AG04450 (cell line): ENCODE data around the gene GPR65. TPM values are rescaled to one million over a fixed set of nuclear protein-coding genes. Genes with fewer than 3 reads are reported as not detected.

ENCODE experiments used
- CTCF ChIA-PET: fragments of 300-600, 350-600 bp; formaldehyde crosslinking; extraction: SDS; loops from one replicate; lab custom pipeline; 2022; ENCODE audit warnings: antibody characterized with exemption, inconsistent platforms; lab: Charles Lee
- POLR2A ChIA-PET: fragments of 350-600 bp; formaldehyde crosslinking; extraction: SDS; loops from one replicate; lab custom pipeline; 2021; ENCODE audit warnings: antibody characterized with exemption, inconsistent platforms; lab: Yijun Ruan, JAX
- DNase-seq: peaks from one replicate; pipeline ENCODE4 v3.0.0-alpha.2; 2011; ENCODE audit warnings: low read depth, low spot score
- H3K27ac ChIP-seq: one replicate; pipeline ENCODE4 v1.5.1; 2012; ENCODE audit warnings: low read depth, low read length, control low read depth
- H3K27me3 ChIP-seq: one replicate; pipeline ENCODE4 v1.6.0; 2012; ENCODE audit warnings: low read length; ENCODE audit not compliant: control insufficient read depth, insufficient read depth
- H3K4me3 ChIP-seq: 2 replicates; pipeline ENCODE4 v1.5.1; 2011; ENCODE audit warnings: mild to moderate bottlenecking, low read depth, low read length, control low read depth
- H3K9me3 ChIP-seq: 2 replicates; pipeline ENCODE4 v1.5.1; 2012; ENCODE audit warnings: low read length; ENCODE audit not compliant: control insufficient read depth, insufficient read depth
- CTCF ChIP-seq: IDR thresholded peaks from 2 replicates; pipeline ENCODE4 v1.5.1; 2011; ENCODE audit warnings: low read depth, low read length, control low read depth, inconsistent platforms
- polyA plus RNA-seq: library from polyadenylated mRNA; depleted of rRNA; stranded (reverse); fragments of >200 nt; gene quantifications from 2 replicates; pipeline ENCODE4 v1.2.3, GENCODE V29; 2011

Gene GPR65
- polyA plus RNA-seq, 1 experiment = 0.04 TPM

GRCh38 chr14:87989956-87990299 lies 15.0 kb upstream of the GPR65 start:
- no peaks in the 10 kb centered on the region for H3K9me3 ChIP-seq
- H3K4me3 ChIP-seq = no peak overlapping the region
- no peak overlapping the region for H3K27ac ChIP-seq
- DNase-seq = no peak
- no peaks in the 10 kb centered on the region for H3K27me3 ChIP-seq
- POLR2A ChIA-PET = no interaction called here
- CTCF ChIA-PET = no interaction called here
- TF ChIP-seq CTCF = no peak

GRCh38 chr14:87990682-87991081 lies 14.3 kb upstream of the GPR65 start:
- ChIA-PET CTCF (no interaction called here), POLR2A (no interaction called here)
- Histone ChIP-seq H3K4me3 (no peak overlapping the region), H3K9me3 (no peaks in the 10 kb centered on the region), H3K27ac (no peak overlapping the region), H3K27me3 (no peaks in the 10 kb centered on the region)
- TF ChIP-seq CTCF = no peak
- DNase-seq = no peak

- no peaks in the 10 kb centered on the region for H3K27me3 ChIP-seq
- DNase-seq = no peak
- CTCF ChIA-PET = no interaction called here
- no peak for TF ChIP-seq CTCF
- no peaks in the 10 kb centered on the region for H3K9me3 ChIP-seq
- POLR2A ChIA-PET = interaction anchor here (1.2 kb wide), 1 partner anchor 21 kb away, joined by 3 read pairs; no protein-coding TSS in a partner anchor
- H3K27ac ChIP-seq = peak overlapping the region; percentile 59
- H3K4me3 ChIP-seq = peak overlapping the region; percentile 69
These were observed 12.6 kb upstream of the GPR65 start for GRCh38 chr14:87992346-87992717.

- H3K4me3 ChIP-seq = peak within 1 kb of the TSS; percentile 69
- peak within 1 kb of the TSS; percentile 95 for H3K27ac ChIP-seq
- TF ChIP-seq CTCF = no peak
- H3K27me3 ChIP-seq = no peaks in the 10 kb centered on the region
- CTCF ChIA-PET = interaction anchor here (1.0 kb wide), 1 partner anchor 196 kb away, joined by 3 read pairs; no protein-coding TSS in a partner anchor
- DNase-seq = peak; percentile 73
- POLR2A ChIA-PET = interaction anchor here (1.2 kb wide), 1 partner anchor 21 kb away, joined by 3 read pairs; no protein-coding TSS in a partner anchor
- no peaks in the 10 kb centered on the region for H3K9me3 ChIP-seq
These were observed 12.0 kb upstream of the GPR65 start, which contains the start of gene GALC for GRCh38 chr14:87992718-87993628. TSS of gene GALC (minus strand) at chr14:87993182. CDS start at chr14:87993164, 18 bp downstream.

- Histone ChIP-seq H3K27me3 (no peaks in the 10 kb centered on the region), H3K27ac (no peak overlapping the region), H3K4me3 (no peak overlapping the region), H3K9me3 (no peaks in the 10 kb centered on the region)
- CTCF ChIA-PET = interaction anchor here (1.1 kb wide), 1 partner anchor 20 kb away, joined by 6 read pairs; no protein-coding TSS in a partner anchor
- POLR2A ChIA-PET = no interaction called here
- TF ChIP-seq CTCF = no peak
- no peak for DNase-seq
These were observed 10.0 kb upstream of the GPR65 start for GRCh38 chr14:87994974-87995373.
